ENCODE measurements around the gene GLRX5. TPM values are rescaled to one million over a fixed set of nuclear protein-coding genes. Genes with fewer than 3 reads are reported as not detected.
A peak's percentile ranks its signal among the peaks of the same experiment; 100 is the strongest.

The GLRX5 gene
- total and polyA plus RNA-seq, 2 experiments from 2014 or later, result 50.0 to 105 TPM

GRCh38 chr14:95535226-95536021 lies 574 bp downstream of the GLRX5 start:
- no peaks in the 10 kb centered on the region for H3K36me3 ChIP-seq (replicated peaks; ENCODE audit: insufficient read depth, low read depth)
- peaks cover 24% of the 10 kb centered on the region for H4K20me1 ChIP-seq (ENCODE audit: insufficient read depth, poor library complexity, severe bottlenecking)
- H3K27ac ChIP-seq, result peak overlapping the region; percentile 53
- TF ChIP-seq CTCF (IDR thresholded peaks at IDR 0.05; ENCODE audit: poor library complexity), result peak; percentile 4
- TF ChIP-seq EZH2 (IDR thresholded peaks at IDR 0.05; ENCODE audit: borderline replicate concordance), result no peak
- no peak for TF ChIP-seq EZH2phosphoT487 (IDR thresholded peaks at IDR 0.05; ENCODE audit: low read depth, severe bottlenecking, unreplicated experiment)
- no peaks in the 10 kb centered on the region for H3K27me3 ChIP-seq
- peak; percentile 48 for DNase-seq (ENCODE audit: low spot score)
- H3K9me3 ChIP-seq (ENCODE audit: low read depth), result no peaks in the 10 kb centered on the region
- WGBS (ENCODE audit: low lambda C conversion rate, missing lambda C conversion rate), result 3% methylated on average over 36 of the region's 52 CpGs
- H3K4me3 ChIP-seq, result peak overlapping the region; percentile 41
- peak overlapping the region; percentile 88 for H3K4me2 ChIP-seq
- H3K4me1 ChIP-seq (ENCODE audit: insufficient read depth), result peaks cover 49% of the 10 kb centered on the region
- H3K79me2 ChIP-seq, result peaks cover 90% of the 10 kb centered on the region
- no peaks in the 10 kb centered on the region for H3K9me2 ChIP-seq (replicated peaks; ENCODE audit: insufficient read depth)
- H2AFZ ChIP-seq, result peak overlapping the region; percentile 40

- TF ChIP-seq EZH2phosphoT487 (IDR thresholded peaks at IDR 0.05; ENCODE audit: low read depth, severe bottlenecking, unreplicated experiment) (no peak), CTCF (IDR thresholded peaks at IDR 0.05; ENCODE audit: poor library complexity) (no peak), EZH2 (IDR thresholded peaks at IDR 0.05; ENCODE audit: borderline replicate concordance) (no peak)
- Histone ChIP-seq H3K9me2 (replicated peaks; ENCODE audit: insufficient read depth) (no peaks in the 10 kb centered on the region), H3K4me2 (peak overlapping the region; percentile 88), H3K79me2 (peaks cover 90% of the 10 kb centered on the region), H3K27ac (peak overlapping the region; percentile 53), H3K9me3 (ENCODE audit: low read depth) (no peaks in the 10 kb centered on the region), H3K36me3 (replicated peaks; ENCODE audit: insufficient read depth, low read depth) (no peaks in the 10 kb centered on the region), H3K4me1 (ENCODE audit: insufficient read depth) (peaks cover 45% of the 10 kb centered on the region), H4K20me1 (ENCODE audit: insufficient read depth, poor library complexity, severe bottlenecking) (peaks cover 27% of the 10 kb centered on the region), H2AFZ (no peak overlapping the region), H3K27me3 (no peaks in the 10 kb centered on the region), H3K4me3 (peak overlapping the region; percentile 41)
- WGBS (ENCODE audit: low lambda C conversion rate, missing lambda C conversion rate), result 32% methylated on average over 4 of the region's 4 CpGs
- no peak for DNase-seq (ENCODE audit: low spot score)
Observed at GRCh38 chr14:95536036-95536593, 1.3 kb downstream of the GLRX5 start.

- peaks cover 90% of the 10 kb centered on the region for H3K79me2 ChIP-seq
- no peaks in the 10 kb centered on the region for H3K9me2 ChIP-seq (replicated peaks; ENCODE audit: insufficient read depth)
- H3K4me2 ChIP-seq, result peak overlapping the region; percentile 88
- no peak for DNase-seq (ENCODE audit: low spot score)
- no peaks in the 10 kb centered on the region for H3K27me3 ChIP-seq
- TF ChIP-seq EZH2phosphoT487 (IDR thresholded peaks at IDR 0.05; ENCODE audit: low read depth, severe bottlenecking, unreplicated experiment), result no peak
- H2AFZ ChIP-seq, result no peak overlapping the region
- H3K4me1 ChIP-seq (ENCODE audit: insufficient read depth), result peaks cover 43% of the 10 kb centered on the region
- no peaks in the 10 kb centered on the region for H3K9me3 ChIP-seq (ENCODE audit: low read depth)
- peaks cover 32% of the 10 kb centered on the region for H4K20me1 ChIP-seq (ENCODE audit: insufficient read depth, poor library complexity, severe bottlenecking)
- no peak overlapping the region for H3K4me3 ChIP-seq
- 73% methylated on average over 5 of the region's 5 CpGs for WGBS (ENCODE audit: low lambda C conversion rate, missing lambda C conversion rate)
- no peaks in the 10 kb centered on the region for H3K36me3 ChIP-seq (replicated peaks; ENCODE audit: insufficient read depth, low read depth)
- no peak overlapping the region for H3K27ac ChIP-seq
Observed at GRCh38 chr14:95536671-95537070, 1.8 kb downstream of the GLRX5 start.

All from hepatocyte (in vitro differentiated cells).